Trophoblast cell (in vitro differentiated cells and primary cell): Measurements from ENCODE around the gene NDUFV1.
"Not testable (repeated sequence)": the region's sequence is repeated elsewhere in the genome, so short reads cannot be mapped to it uniquely, and the experiment has no call there.

Experiments used
- DNase-seq, 2 donors: peaks; one replicate each; pipeline ENCODE4 v3.0.0-alpha.2; 2016
- H2AFZ ChIP-seq: 2 replicates; pipeline ENCODE4 v1.6.1; 2013; ENCODE audit warnings: low read length, moderate library complexity, mild to moderate bottlenecking; ENCODE audit not compliant: insufficient read depth, poor library complexity
- H2AK5ac ChIP-seq: 2 replicates; pipeline ENCODE4 v1.6.1; 2013; ENCODE audit warnings: mild to moderate bottlenecking, low read length
- H2BK120ac ChIP-seq: 2 replicates; pipeline ENCODE4 v1.6.1; 2013; ENCODE audit warnings: low read length, mild to moderate bottlenecking, moderate library complexity; ENCODE audit not compliant: insufficient read depth, poor library complexity
- H2BK12ac ChIP-seq: 2 replicates; pipeline ENCODE4 v1.6.1; 2013; ENCODE audit warnings: mild to moderate bottlenecking, low read length, moderate library complexity
- H2BK5ac ChIP-seq: 2 replicates; pipeline ENCODE4 v1.6.1; 2013; ENCODE audit warnings: low read length, low read depth, moderate library complexity, mild to moderate bottlenecking; ENCODE audit not compliant: poor library complexity
- H3K14ac ChIP-seq: 2 replicates; pipeline ENCODE4 v1.6.1; 2013; ENCODE audit warnings: mild to moderate bottlenecking, low read length
- H3K18ac ChIP-seq: 2 replicates; pipeline ENCODE4 v1.6.1; 2013; ENCODE audit warnings: mild to moderate bottlenecking, low read length
- H3K23ac ChIP-seq: 2 replicates; pipeline ENCODE4 v1.6.1; 2013; ENCODE audit warnings: low read length
- H3K27ac ChIP-seq: 2 replicates; pipeline ENCODE4 v1.5.1; 2013; ENCODE audit warnings: low read depth, mild to moderate bottlenecking, inconsistent platforms, low read length, moderate library complexity
- H3K27me3 ChIP-seq: 2 replicates; pipeline ENCODE4 v1.6.1; 2013; ENCODE audit warnings: inconsistent platforms, mild to moderate bottlenecking, low read length, moderate library complexity; ENCODE audit not compliant: insufficient read depth
- H3K36me3 ChIP-seq, 2 experiments: 1 replicate in 1 of 2; 2 replicates in 1 of 2; pipeline ENCODE4 v1.6.1; 2013; ENCODE audit warnings: low read length in 2 of 2, mild to moderate bottlenecking in 2 of 2, moderate library complexity in 1 of 2; ENCODE audit not compliant: insufficient read depth in 2 of 2, control insufficient read depth in 1 of 2
- H3K4ac ChIP-seq: 2 replicates; pipeline ENCODE4 v1.6.1; 2013; ENCODE audit warnings: low read depth, mild to moderate bottlenecking, low read length, moderate library complexity
- H3K4me1 ChIP-seq, 2 experiments: 1 replicate in 1 of 2; 2 replicates in 1 of 2; pipeline ENCODE4 v1.6.1; 2013; ENCODE audit warnings: low read length in 2 of 2, mild to moderate bottlenecking in 2 of 2, moderate library complexity in 1 of 2; ENCODE audit not compliant: insufficient read depth in 2 of 2, control insufficient read depth in 1 of 2
- H3K4me2 ChIP-seq: 2 replicates; pipeline ENCODE4 v1.6.1; 2013; ENCODE audit warnings: inconsistent platforms, mild to moderate bottlenecking, low read length, moderate library complexity
- H3K4me3 ChIP-seq: 2 replicates; pipeline ENCODE4 v1.5.1; 2013; ENCODE audit warnings: mild to moderate bottlenecking, low read depth, low read length, inconsistent platforms
- H3K79me1 ChIP-seq: one replicate; pipeline ENCODE4 v1.6.1; 2013; ENCODE audit warnings: low read length
- H3K79me2 ChIP-seq: 2 replicates; pipeline ENCODE4 v1.6.1; 2013; ENCODE audit warnings: low read length, mild to moderate bottlenecking; ENCODE audit not compliant: control insufficient read depth, insufficient read depth, poor library complexity
- H3K9ac ChIP-seq: 2 replicates; pipeline ENCODE4 v1.6.1; 2013; ENCODE audit warnings: mild to moderate bottlenecking, low read length
- H3K9me3 ChIP-seq: 2 replicates; pipeline ENCODE4 v1.6.1; 2013; ENCODE audit warnings: low read depth, mild to moderate bottlenecking, control low read depth, inconsistent platforms, low read length; ENCODE audit not compliant: insufficient read depth
- H4K12ac ChIP-seq: 2 replicates; pipeline ENCODE4 v1.6.1; 2013; ENCODE audit warnings: low read depth, mild to moderate bottlenecking, low read length, moderate library complexity
- H4K8ac ChIP-seq: 2 replicates; pipeline ENCODE4 v1.6.1; 2013; ENCODE audit warnings: low read depth, mild to moderate bottlenecking, low read length, moderate library complexity
- H4K91ac ChIP-seq: one replicate; pipeline ENCODE4 v1.6.1; 2013; ENCODE audit warnings: low read depth, mild to moderate bottlenecking, low read length, moderate library complexity
- WGBS: extraction: QIAGEN DNeasy Blood & Tissue Kit; methylation state at CpG from one replicate; pipeline ENCODE4 v1.1.7; 2013; ENCODE audit warnings: missing lambda C conversion rate; ENCODE audit not compliant: insufficient read length, insufficient coverage; ENCODE audit errors: extremely low coverage; 5-methylcytosine and 5-hydroxymethylcytosine counted together

The NDUFV1 gene

DNA sequence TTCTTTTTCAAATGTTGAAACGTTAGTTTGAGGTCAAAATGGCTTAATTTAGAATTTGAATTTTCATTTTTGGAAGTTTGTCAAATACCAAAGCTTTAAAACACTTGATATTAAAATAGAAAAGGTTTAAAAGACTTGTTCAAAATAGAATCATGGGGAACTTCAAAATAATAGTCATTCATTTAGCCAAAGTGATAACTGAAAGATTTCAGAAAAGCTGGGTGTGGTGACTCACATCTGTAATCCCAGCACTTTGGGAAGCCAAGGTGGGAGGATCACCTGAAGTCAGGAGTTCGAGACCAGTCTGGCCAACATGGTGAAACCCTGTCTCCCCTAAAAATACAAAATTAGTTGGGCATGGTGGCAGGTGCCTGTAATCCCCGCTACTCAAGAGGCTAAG, 12.3 kb upstream of the NDUFV1 start:
- Histone ChIP-seq H2BK5ac (no peak overlapping the region), H3K27me3 (no peaks in the 10 kb centered on the region), H2AFZ (no peak overlapping the region), H3K79me1 (no peaks in the 10 kb centered on the region), H3K36me3 (no peaks in the 10 kb centered on the region), H3K4me2 (no peak overlapping the region), H3K79me2 (no peaks in the 10 kb centered on the region), H4K91ac (no peak overlapping the region), H2AK5ac (no peak overlapping the region), H4K12ac (no peak overlapping the region), H4K8ac (no peak overlapping the region), H3K4me1 (no peaks in the 10 kb centered on the region), H3K14ac (no peak overlapping the region), H3K27ac (no peak overlapping the region), H3K23ac (no peak overlapping the region), H3K9ac (no peak overlapping the region), H2BK12ac (no peak overlapping the region), H3K4me3 (no peak overlapping the region), H2BK120ac (no peak overlapping the region), H3K4ac (no peak overlapping the region), H3K9me3 (peaks cover 2% of the 10 kb centered on the region), H3K18ac (no peak overlapping the region)
- no peak for DNase-seq
- WGBS, result no CpG with 5 or more reads among the region's 3 CpGs

DNA sequence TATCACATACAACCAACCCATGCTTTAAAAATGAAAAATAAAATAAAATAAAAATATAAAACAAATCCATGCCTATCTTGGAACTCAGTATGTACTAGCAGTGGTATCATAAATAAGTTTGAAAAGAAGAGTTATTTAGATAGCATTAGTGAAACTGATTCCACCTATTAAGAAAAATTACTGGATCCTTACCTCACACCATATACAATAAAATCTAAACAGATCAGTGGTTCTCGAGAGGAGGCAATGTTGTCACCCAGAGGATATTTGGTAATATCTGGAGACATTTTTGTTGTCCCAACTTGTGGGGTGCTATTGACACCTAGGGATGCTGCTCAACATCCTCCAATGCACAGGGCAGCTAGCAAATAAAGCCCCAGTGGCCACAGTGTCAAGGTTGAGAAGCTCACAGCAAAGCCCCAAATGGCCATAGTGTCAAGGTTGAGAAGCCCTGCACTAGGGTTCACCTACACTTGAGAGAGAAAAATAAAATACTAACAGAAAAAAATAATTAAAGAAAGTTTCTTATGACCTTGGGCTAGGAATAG, 9.9 kb upstream of the NDUFV1 start:
- Histone ChIP-seq H3K9me3 (peaks cover 2% of the 10 kb centered on the region), H4K12ac (no peak overlapping the region), H3K4me2 (no peak overlapping the region), H3K27me3 (no peaks in the 10 kb centered on the region), H2BK12ac (no peak overlapping the region), H4K91ac (no peak overlapping the region), H3K79me2 (no peaks in the 10 kb centered on the region), H3K4ac (no peak overlapping the region), H3K9ac (no peak overlapping the region), H3K23ac (no peak overlapping the region), H2BK120ac (no peak overlapping the region), H2AFZ (no peak overlapping the region), H2AK5ac (no peak overlapping the region), H3K27ac (no peak overlapping the region), H3K14ac (no peak overlapping the region), H3K4me1 (no peaks in the 10 kb centered on the region), H3K79me1 (no peaks in the 10 kb centered on the region), H4K8ac (no peak overlapping the region), H2BK5ac (no peak overlapping the region), H3K36me3 (no peaks in the 10 kb centered on the region), H3K18ac (no peak overlapping the region), H3K4me3 (no peak overlapping the region)
- no peak for DNase-seq
- WGBS, result no CpG with 5 or more reads among the region's 1 CpG

DNA sequence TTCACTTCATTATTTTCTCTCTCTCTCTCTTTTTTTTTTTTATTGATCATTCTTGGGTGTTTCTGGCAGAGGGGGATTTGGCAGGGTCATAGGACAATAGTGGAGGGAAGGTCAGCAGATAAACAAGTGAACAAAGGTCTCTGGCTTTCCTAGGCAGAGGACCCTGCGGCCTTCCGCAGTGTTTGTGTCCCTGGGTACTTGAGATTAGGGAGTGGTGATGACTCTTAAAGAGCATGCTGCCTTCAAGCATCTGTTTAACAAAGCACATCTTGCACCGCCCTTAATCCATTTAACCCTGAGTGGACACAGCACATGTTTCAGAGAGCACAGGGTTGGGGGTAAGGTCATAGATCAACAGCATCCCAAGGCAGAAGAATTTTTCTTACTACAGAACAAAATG, 9.3 kb upstream of the NDUFV1 start:
- not testable (repeated sequence) for H2BK120ac ChIP-seq, H3K79me2 ChIP-seq, H4K12ac ChIP-seq, H3K27ac ChIP-seq, H3K27me3 ChIP-seq, H3K4me2 ChIP-seq, H4K8ac ChIP-seq, H3K79me1 ChIP-seq, H3K18ac ChIP-seq, H3K9ac ChIP-seq, H2BK5ac ChIP-seq, H3K9me3 ChIP-seq, DNase-seq, H2AFZ ChIP-seq, H3K14ac ChIP-seq, H4K91ac ChIP-seq, H3K4me1 ChIP-seq, H2BK12ac ChIP-seq, H3K36me3 ChIP-seq, H2AK5ac ChIP-seq, H3K4ac ChIP-seq, H3K23ac ChIP-seq, H3K4me3 ChIP-seq
- WGBS, result no CpG with 5 or more reads among the region's 3 CpGs

DNA sequence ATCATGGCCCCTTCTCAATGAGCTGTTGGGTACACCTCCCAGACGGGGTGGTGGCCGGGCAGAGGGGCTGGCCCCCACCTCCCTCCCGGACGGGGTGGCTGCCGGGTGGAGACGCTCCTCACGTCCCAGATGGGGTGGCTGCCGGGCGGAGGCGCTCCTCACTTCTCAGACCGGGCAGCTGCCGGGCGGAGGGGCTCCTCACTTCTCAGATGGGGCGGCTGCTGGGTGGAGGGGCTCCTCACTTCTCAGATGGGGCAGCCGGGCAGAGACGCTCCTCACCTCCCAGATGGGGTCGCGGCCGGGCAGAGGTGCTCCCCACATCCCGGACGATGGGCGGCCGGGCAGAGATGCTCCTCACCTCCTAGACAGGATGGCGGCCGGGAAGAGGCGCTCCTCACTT, 8.8 kb upstream of the NDUFV1 start:
- H2AK5ac ChIP-seq, result not testable (repeated sequence)

More for the DNA sequence above, 8.8 kb upstream of the NDUFV1 start:
- WGBS, result no CpG with 5 or more reads among the region's 26 CpGs
- not testable (repeated sequence) for H3K4me1 ChIP-seq, DNase-seq, H3K36me3 ChIP-seq, H3K79me1 ChIP-seq, H3K9ac ChIP-seq, H3K79me2 ChIP-seq, H3K9me3 ChIP-seq, H2AFZ ChIP-seq, H2BK5ac ChIP-seq, H3K4me2 ChIP-seq, H4K12ac ChIP-seq, H3K27me3 ChIP-seq, H3K4me3 ChIP-seq, H3K14ac ChIP-seq, H4K91ac ChIP-seq, H2BK12ac ChIP-seq, H3K18ac ChIP-seq, H3K4ac ChIP-seq, H3K27ac ChIP-seq, H4K8ac ChIP-seq, H3K23ac ChIP-seq, H2BK120ac ChIP-seq
